NOMO-1 (cell line): Measurements from ENCODE around the gene PLEKHH2.

ENCODE experiments used
- DNase-seq, 2 experiments: peaks; one replicate each; lab custom pipeline; 2025; ENCODE audit not compliant: unreplicated experiment in 2 of 2; lab: John Stamatoyannopoulos, UW

The PLEKHH2 gene

GRCh38 chr2:43758739-43759138 lies 121.7 kb downstream of the PLEKHH2 start:
- DNase-seq, result no peak

GRCh38 chr2:43759195-43759594 lies 122.1 kb downstream of the PLEKHH2 start:
- no peak for DNase-seq

GRCh38 chr2:43762286-43762685 lies 125.2 kb downstream of the PLEKHH2 start:
- no peak for DNase-seq

- DNase-seq, result no peak
Observed at GRCh38 chr2:43763091-43763490, 126.0 kb downstream of the PLEKHH2 start.

GRCh38 chr2:43764086-43764705 lies 127.1 kb downstream of the PLEKHH2 start:
- DNase-seq, result no peak

GRCh38 chr2:43766006-43766405 lies 128.9 kb downstream of the PLEKHH2 start:
- DNase-seq, result no peak

- DNase-seq, result peak; percentile 81 to 83
Observed at GRCh38 chr2:43773876-43774613, 137.0 kb downstream of the PLEKHH2 start, which contains the start of gene DYNC2LI1. Gene DYNC2LI1, plus strand, starts transcription at chr2:43774039. Its CDS starts 100 bp downstream, at chr2:43774139.

- DNase-seq, result no peak
Observed at GRCh38 chr2:43774617-43775016, 137.6 kb downstream of the PLEKHH2 start.

- no peak for DNase-seq
Observed at GRCh38 chr2:43776324-43776723, 139.3 kb downstream of the PLEKHH2 start.

GRCh38 chr2:43777306-43777926 lies 140.4 kb downstream of the PLEKHH2 start:
- no peak for DNase-seq

GRCh38 chr2:43778233-43778632 lies 141.2 kb downstream of the PLEKHH2 start:
- no peak for DNase-seq

GRCh38 chr2:43787895-43788294 lies 150.8 kb downstream of the PLEKHH2 start:
- DNase-seq, result no peak

- no peak for DNase-seq
Observed at GRCh38 chr2:43788646-43789045, 151.6 kb downstream of the PLEKHH2 start.

- no peak for DNase-seq
Observed at GRCh38 chr2:43790147-43790546, 153.1 kb downstream of the PLEKHH2 start.

GRCh38 chr2:43791035-43791765 lies 154.1 kb downstream of the PLEKHH2 start:
- DNase-seq, result no peak

- no peak for DNase-seq
Observed at GRCh38 chr2:43792653-43793052, 155.6 kb downstream of the PLEKHH2 start.

- no peak for DNase-seq
Observed at GRCh38 chr2:43794956-43795355, 157.9 kb downstream of the PLEKHH2 start.

GRCh38 chr2:43796206-43796605 lies 159.1 kb downstream of the PLEKHH2 start:
- no peak for DNase-seq

GRCh38 chr2:43798300-43798699 lies 161.2 kb downstream of the PLEKHH2 start:
- DNase-seq, result peak in 1 of 2 experiments; percentile 1

GRCh38 chr2:43800894-43801293 lies 163.8 kb downstream of the PLEKHH2 start:
- no peak for DNase-seq

- no peak for DNase-seq
Observed at GRCh38 chr2:43802135-43802534, 165.1 kb downstream of the PLEKHH2 start.
